ENCODE measurements around the gene ARHGAP10.

DNA sequence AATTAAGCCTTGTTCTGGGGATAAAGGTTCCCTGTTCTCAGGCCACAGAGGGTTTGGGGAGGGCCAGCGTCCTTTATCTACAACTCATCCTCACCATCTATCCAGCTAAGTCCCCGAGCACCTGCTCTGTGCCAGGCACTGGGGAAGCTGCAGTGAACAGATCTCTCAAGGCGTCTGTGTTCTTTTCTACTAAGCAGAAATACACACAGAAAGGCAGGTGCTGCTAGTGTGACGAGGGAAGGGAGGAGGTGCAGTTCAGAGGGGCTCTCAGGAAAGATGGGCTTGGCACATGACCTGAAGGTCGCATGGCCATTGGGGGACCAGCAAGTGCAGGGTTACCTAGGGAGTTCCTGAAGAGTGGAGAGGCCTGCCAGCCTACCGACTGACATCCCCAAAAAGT lies 358.1 kb downstream of the ARHGAP10 start:
- no peak for TF ChIP-seq CTCF (IDR thresholded peaks at IDR 0.05)
- no peak for TF ChIP-seq POLR2A (IDR thresholded peaks at IDR 0.05)
- TF ChIP-seq EP300 (IDR thresholded peaks at IDR 0.05), result no peak
